Activated naive CD4-positive, alpha-beta T cell treated with anti-CD3 and anti-CD28 coated beads, Interleukin-2, amount 10 ng/mL, durations not matched to agents 7 days and 5 days (primary cell): ENCODE measurements around the gene SKP2.
"Not testable (repeated sequence)": the region's sequence is repeated elsewhere in the genome, so short reads cannot be mapped to it uniquely, and the experiment has no call there.

Source experiments
- CTCF ChIA-PET: fragments of 350-600 bp; sonication (Branson Sonifier 250); formaldehyde crosslinking; loops from one replicate; lab custom pipeline; 2021; ENCODE audit warnings: antibody characterized with exemption; lab: Charles Lee
- DNase-seq: peaks from one replicate; pipeline ENCODE4 v3.0.0-alpha.2; 2020
- H3K27ac Mint-ChIP-seq: one replicate; pipeline ENCODE4 v1.8.0; 2021; ENCODE audit warnings: mild to moderate bottlenecking, moderate library complexity, mixed read lengths
- H3K27me3 Mint-ChIP-seq: one replicate; pipeline ENCODE4 v1.8.0; 2021; ENCODE audit warnings: mild to moderate bottlenecking, mixed read lengths
- H3K36me3 Mint-ChIP-seq: one replicate; pipeline ENCODE4 v1.8.0; 2021; ENCODE audit warnings: mixed read lengths
- H3K4me1 Mint-ChIP-seq: one replicate; pipeline ENCODE4 v1.8.0; 2021; ENCODE audit warnings: mixed read lengths
- H3K4me3 Mint-ChIP-seq: one replicate; pipeline ENCODE4 v1.8.0; 2021; ENCODE audit warnings: mild to moderate bottlenecking, moderate library complexity, mixed read lengths
- H3K9me3 Mint-ChIP-seq: one replicate; pipeline ENCODE4 v1.8.0; 2021; ENCODE audit warnings: mixed read lengths

Gene SKP2

GRCh38 chr5:36198281-36198680 is 46.4 kb downstream of the SKP2 start:
- H3K4me3 Mint-ChIP-seq: no peak overlapping the region
- no peak for DNase-seq
- no peaks in the 10 kb centered on the region for H3K9me3 Mint-ChIP-seq
- peaks cover 22% of the 10 kb centered on the region for H3K36me3 Mint-ChIP-seq
- H3K27ac Mint-ChIP-seq: no peak overlapping the region
- no peaks in the 10 kb centered on the region for H3K4me1 Mint-ChIP-seq
- no peaks in the 10 kb centered on the region for H3K27me3 Mint-ChIP-seq
- CTCF ChIA-PET: no interaction called here

DNA sequence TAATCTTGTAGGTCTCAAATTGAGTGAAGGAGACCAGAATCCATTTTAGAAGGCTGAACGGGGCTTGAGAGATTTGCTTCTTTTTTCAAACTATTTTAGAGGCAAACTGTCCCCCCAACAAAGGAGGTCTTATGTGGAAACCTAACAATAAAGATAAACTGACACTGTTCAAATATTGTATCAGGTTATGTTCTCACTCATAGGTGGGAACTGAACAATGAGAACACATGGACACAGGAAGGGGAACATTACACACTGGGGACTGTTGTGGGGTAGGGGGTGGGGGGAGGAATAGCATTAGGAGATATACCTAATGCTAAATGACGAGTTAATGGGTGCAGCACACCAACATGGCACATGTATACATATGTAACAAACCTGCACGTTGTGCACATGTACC is 46.9 kb downstream of the SKP2 start:
- H3K27ac Mint-ChIP-seq, DNase-seq, H3K4me1 Mint-ChIP-seq, H3K27me3 Mint-ChIP-seq, CTCF ChIA-PET, H3K4me3 Mint-ChIP-seq, H3K9me3 Mint-ChIP-seq: not testable (repeated sequence)
- H3K36me3 Mint-ChIP-seq: peaks cover 20% of the 10 kb centered on the region

DNA sequence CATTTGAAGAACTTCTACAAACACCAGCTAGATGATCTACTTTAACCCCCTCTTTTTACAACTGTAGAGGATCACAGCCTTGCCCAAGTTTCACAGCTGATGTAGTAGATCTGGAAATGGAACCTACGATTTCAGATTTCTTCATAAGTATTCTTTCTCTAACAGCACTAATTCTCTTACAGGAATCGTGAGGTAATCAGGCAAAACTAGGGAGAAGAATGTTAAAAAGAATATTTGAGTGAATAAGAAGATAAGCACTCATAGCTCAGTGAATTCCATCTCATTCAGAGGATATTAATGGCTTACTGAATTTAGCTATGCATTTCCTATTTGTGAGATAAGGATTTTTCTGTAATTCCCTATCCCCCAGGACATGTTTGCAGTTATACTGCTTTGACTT is 47.7 kb downstream of the SKP2 start:
- Mint-ChIP-seq H3K4me3 (no peak overlapping the region), H3K27ac (no peak overlapping the region), H3K4me1 (no peaks in the 10 kb centered on the region), H3K9me3 (no peaks in the 10 kb centered on the region), H3K27me3 (no peaks in the 10 kb centered on the region), H3K36me3 (peaks cover 19% of the 10 kb centered on the region)
- CTCF ChIA-PET: no interaction called here
- no peak for DNase-seq

DNA sequence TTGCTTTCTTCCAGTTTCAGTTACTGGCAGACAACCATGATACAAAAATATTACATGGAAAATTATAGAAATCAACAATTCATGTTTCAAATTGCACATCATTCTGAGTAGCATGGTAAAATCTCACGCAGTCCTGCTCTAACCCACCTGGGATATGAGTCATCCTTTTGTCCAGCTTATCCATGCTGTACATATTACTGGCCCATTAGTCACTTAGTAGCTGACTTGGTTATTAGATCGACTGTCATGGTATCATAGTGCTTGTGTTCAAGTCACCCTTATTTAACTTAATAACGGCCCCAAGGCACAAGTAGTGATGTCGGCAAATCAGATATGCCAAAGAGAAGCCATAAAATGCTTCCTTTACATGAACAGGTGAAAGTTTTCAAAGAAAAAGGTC is 48.6 kb downstream of the SKP2 start:
- DNase-seq: no peak
- CTCF ChIA-PET: no interaction called here
- Mint-ChIP-seq H3K4me1 (no peaks in the 10 kb centered on the region), H3K4me3 (no peak overlapping the region), H3K27ac (no peak overlapping the region), H3K36me3 (peaks cover 18% of the 10 kb centered on the region), H3K27me3 (no peaks in the 10 kb centered on the region), H3K9me3 (no peaks in the 10 kb centered on the region)

- peaks cover 11% of the 10 kb centered on the region for H3K36me3 Mint-ChIP-seq
- no peak overlapping the region for H3K4me3 Mint-ChIP-seq
- H3K27ac Mint-ChIP-seq: no peak overlapping the region
- H3K4me1 Mint-ChIP-seq: no peaks in the 10 kb centered on the region
- CTCF ChIA-PET: no interaction called here
- H3K9me3 Mint-ChIP-seq: no peaks in the 10 kb centered on the region
- no peak for DNase-seq
- no peaks in the 10 kb centered on the region for H3K27me3 Mint-ChIP-seq
These were observed 50.6 kb downstream of the SKP2 start for GRCh38 chr5:36202521-36202961.

DNA sequence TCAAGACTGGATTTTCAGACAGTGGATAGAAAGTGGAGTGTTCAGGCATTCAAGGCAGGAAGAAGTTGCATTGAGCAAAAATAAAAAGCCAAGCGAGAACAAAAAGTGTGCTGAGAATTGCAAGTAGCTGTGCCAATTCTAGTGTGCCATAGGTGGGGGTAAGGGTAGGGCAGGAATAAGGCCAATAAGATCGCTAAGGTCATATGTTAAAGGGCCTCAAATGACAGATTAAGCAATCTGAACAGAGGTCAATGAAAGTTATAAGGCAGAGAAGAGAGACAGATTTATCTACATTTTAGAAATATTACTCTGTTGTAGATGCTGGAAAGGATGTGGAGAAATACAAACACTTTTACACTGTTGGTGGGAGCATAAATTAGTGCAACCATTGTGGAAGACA is 53.4 kb downstream of the SKP2 start:
- DNase-seq: no peak
- H3K27ac Mint-ChIP-seq: no peak overlapping the region

GRCh38 chr5:36206913-36207312 is 55.0 kb downstream of the SKP2 start:
- Mint-ChIP-seq H3K27ac (no peak overlapping the region), H3K4me1 (no peaks in the 10 kb centered on the region), H3K27me3 (no peaks in the 10 kb centered on the region), H3K9me3 (no peaks in the 10 kb centered on the region), H3K4me3 (no peak overlapping the region), H3K36me3 (peaks cover 7% of the 10 kb centered on the region)
- no peak for DNase-seq
- CTCF ChIA-PET: interaction anchor here (0.8 kb wide), 1 partner anchor 43 kb away, joined by 3 read pairs; no protein-coding TSS in a partner anchor

More for the DNA sequence above, 53.4 kb downstream of the SKP2 start:
- CTCF ChIA-PET: no interaction called here
- no peaks in the 10 kb centered on the region for H3K4me1 Mint-ChIP-seq
- no peaks in the 10 kb centered on the region for H3K27me3 Mint-ChIP-seq
- H3K9me3 Mint-ChIP-seq: no peaks in the 10 kb centered on the region
- no peak overlapping the region for H3K4me3 Mint-ChIP-seq
- H3K36me3 Mint-ChIP-seq: peaks cover 7% of the 10 kb centered on the region

DNA sequence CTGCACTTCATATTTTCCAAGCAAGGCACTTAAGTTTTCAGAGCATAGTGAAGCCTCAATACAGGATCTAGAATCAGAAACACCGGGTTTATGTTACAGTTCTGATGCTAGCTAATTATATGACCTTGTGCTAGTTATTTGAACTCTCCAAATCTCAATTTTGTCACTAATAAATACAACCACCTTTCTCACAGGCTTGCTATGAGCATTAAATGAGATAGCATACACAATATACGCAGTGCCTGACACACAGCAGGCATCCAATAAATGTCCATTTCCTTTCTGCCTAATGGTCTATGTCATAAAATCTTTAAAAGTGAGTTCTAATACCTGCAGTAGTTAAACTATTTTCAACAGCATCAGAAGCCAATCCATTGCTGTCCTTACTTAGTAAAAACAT is 56.9 kb downstream of the SKP2 start:
- H3K4me3 Mint-ChIP-seq: no peak overlapping the region
- H3K4me1 Mint-ChIP-seq: no peaks in the 10 kb centered on the region
- no peak overlapping the region for H3K27ac Mint-ChIP-seq
- H3K9me3 Mint-ChIP-seq: no peaks in the 10 kb centered on the region
- no peaks in the 10 kb centered on the region for H3K27me3 Mint-ChIP-seq
- CTCF ChIA-PET: no interaction called here
- no peak for DNase-seq
- peaks cover 10% of the 10 kb centered on the region for H3K36me3 Mint-ChIP-seq

DNA sequence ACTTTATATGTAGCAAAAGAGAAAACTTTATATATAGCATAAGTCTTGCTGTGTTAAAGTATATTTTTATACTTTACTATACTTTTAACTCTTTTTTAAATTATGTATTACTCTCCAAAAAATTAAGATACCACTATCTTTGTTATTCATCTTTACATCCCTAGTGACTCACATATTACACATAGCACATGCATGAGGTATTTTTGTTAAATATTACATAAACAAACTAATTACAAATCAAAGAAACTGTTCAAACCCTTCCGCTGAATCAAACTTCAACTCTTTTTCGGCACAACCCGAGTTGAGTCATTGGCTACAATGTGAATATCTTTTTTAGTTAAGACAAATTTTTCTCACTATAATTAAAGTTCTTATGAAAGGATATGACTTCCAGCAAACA is 57.8 kb downstream of the SKP2 start:
- no peak for DNase-seq
- H3K36me3 Mint-ChIP-seq: peaks cover 10% of the 10 kb centered on the region
- CTCF ChIA-PET: no interaction called here
- no peaks in the 10 kb centered on the region for H3K9me3 Mint-ChIP-seq
- H3K4me1 Mint-ChIP-seq: no peaks in the 10 kb centered on the region
- H3K4me3 Mint-ChIP-seq: no peak overlapping the region
- H3K27ac Mint-ChIP-seq: no peak overlapping the region
- H3K27me3 Mint-ChIP-seq: no peaks in the 10 kb centered on the region

DNA sequence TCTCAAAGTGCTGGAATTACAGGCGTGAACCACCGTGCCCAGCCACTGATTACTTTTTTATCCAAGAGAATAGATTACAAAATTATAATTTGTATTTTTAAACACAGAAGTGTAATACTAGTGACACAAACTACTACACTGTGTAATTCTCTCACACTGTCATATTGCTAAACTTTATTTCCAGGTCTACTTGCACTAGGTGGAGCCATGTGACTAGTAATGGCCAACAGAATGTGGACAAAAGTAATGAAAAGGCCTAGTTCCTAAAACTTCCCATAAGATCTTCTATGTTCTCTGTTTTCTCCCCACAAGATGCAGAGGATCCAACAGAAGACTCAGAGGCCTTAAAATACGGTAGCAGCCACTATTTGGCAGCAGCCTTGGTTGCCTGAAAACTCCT is 62.5 kb downstream of the SKP2 start:
- no peaks in the 10 kb centered on the region for H3K27me3 Mint-ChIP-seq
- no peak for DNase-seq
- H3K27ac Mint-ChIP-seq: no peak overlapping the region
- no peak overlapping the region for H3K4me3 Mint-ChIP-seq
- H3K36me3 Mint-ChIP-seq: peaks cover 4% of the 10 kb centered on the region
- CTCF ChIA-PET: no interaction called here
- H3K9me3 Mint-ChIP-seq: no peaks in the 10 kb centered on the region
- H3K4me1 Mint-ChIP-seq: no peaks in the 10 kb centered on the region

GRCh38 chr5:36215910-36216309 is 64.0 kb downstream of the SKP2 start:
- Mint-ChIP-seq H3K4me3 (no peak overlapping the region), H3K9me3 (no peaks in the 10 kb centered on the region), H3K4me1 (no peaks in the 10 kb centered on the region), H3K27me3 (no peaks in the 10 kb centered on the region), H3K36me3 (peaks cover 6% of the 10 kb centered on the region), H3K27ac (no peak overlapping the region)
- DNase-seq: no peak
- CTCF ChIA-PET: no interaction called here

DNA sequence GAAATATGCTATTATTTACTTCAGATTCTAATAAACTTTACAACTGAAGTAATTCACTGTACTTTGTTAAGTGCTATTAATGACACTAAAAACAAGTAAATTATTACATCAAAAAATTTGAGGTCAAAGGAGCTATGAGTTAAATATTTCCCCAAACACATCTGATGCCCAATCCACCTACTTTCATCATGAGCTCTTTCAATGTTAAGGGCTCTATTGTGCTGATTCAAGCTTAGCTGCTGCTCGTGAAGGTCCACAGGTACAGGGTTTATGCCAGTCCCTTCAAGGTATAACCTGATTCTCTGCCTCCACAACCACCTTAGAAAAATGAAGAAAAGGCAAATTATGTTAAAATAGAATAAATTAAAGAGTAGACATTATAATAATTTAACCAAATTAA is 65.7 kb downstream of the SKP2 start:
- DNase-seq: no peak
- Mint-ChIP-seq H3K9me3 (no peaks in the 10 kb centered on the region), H3K27me3 (no peaks in the 10 kb centered on the region), H3K4me1 (no peaks in the 10 kb centered on the region), H3K27ac (no peak overlapping the region), H3K36me3 (peaks cover 6% of the 10 kb centered on the region), H3K4me3 (no peak overlapping the region)
- CTCF ChIA-PET: interaction anchor here (0.8 to 2.0 kb wide), 3 partner anchors 19 to 48 kb away, joined by 3 to 7 read pairs (median 4); no protein-coding TSS in a partner anchor

GRCh38 chr5:36217988-36218387 is 66.1 kb downstream of the SKP2 start:
- Mint-ChIP-seq H3K4me1 (no peaks in the 10 kb centered on the region), H3K27me3 (no peaks in the 10 kb centered on the region), H3K27ac (no peak overlapping the region), H3K9me3 (no peaks in the 10 kb centered on the region), H3K36me3 (peaks cover 3% of the 10 kb centered on the region), H3K4me3 (no peak overlapping the region)
- CTCF ChIA-PET: interaction anchor here (1.0 to 2.0 kb wide), 2 partner anchors 22 to 47 kb away, joined by 4 to 7 read pairs; no protein-coding TSS in a partner anchor
- DNase-seq: no peak

DNA sequence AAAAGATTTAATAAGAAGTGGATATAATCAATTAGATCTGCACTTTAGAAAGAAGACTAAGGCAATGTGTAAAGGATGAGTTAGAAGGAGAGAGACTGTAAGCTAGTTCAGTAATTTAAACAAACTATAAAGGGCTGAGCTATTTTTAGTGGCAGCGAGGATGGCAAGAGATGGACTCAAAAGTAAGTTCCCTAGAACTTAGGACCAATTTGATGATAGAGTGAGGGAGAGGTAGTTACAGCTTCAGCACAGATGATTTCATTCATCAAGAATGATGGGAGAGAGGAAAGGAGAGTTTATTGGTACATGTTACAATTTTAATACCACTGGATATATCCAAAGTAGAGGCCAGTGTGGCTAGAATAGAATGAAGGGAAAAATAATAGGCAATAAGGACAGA is 70.7 kb downstream of the SKP2 start:
- H3K4me3 Mint-ChIP-seq: no peak overlapping the region

DNA sequence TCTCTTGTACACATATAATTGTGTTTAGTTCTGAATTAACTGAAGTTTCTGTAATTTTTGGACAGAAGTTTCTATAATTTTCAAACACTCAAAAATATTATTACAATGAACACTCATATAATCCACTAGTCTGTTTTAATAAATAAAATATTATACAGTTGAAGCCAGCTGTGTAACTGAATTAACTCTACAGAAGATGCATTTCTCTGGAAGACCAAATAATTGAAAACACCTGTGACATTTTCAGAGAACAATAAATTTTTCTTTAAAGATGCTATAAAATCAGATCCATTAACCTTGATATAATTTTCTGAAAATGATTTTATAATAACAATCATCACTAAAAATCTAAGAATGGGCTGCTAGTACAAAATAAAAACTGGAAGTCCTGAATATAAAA is 75.1 kb downstream of the SKP2 start:
- Mint-ChIP-seq H3K4me3 (no peak overlapping the region), H3K36me3 (peaks cover 9% of the 10 kb centered on the region), H3K27me3 (no peaks in the 10 kb centered on the region), H3K9me3 (no peaks in the 10 kb centered on the region), H3K27ac (no peak overlapping the region), H3K4me1 (no peaks in the 10 kb centered on the region)
- CTCF ChIA-PET: interaction anchor here (1.8 kb wide), 1 partner anchor 15 kb away, joined by 5 read pairs; the partner anchor contains the start of gene NADK2
- no peak for DNase-seq

More for the DNA sequence above, 70.7 kb downstream of the SKP2 start:
- Mint-ChIP-seq H3K4me1 (no peaks in the 10 kb centered on the region), H3K9me3 (no peaks in the 10 kb centered on the region), H3K27me3 (no peaks in the 10 kb centered on the region), H3K36me3 (peaks cover 11% of the 10 kb centered on the region), H3K27ac (no peak overlapping the region)
- CTCF ChIA-PET: no interaction called here
- DNase-seq: no peak

GRCh38 chr5:36228505-36228904 is 76.6 kb downstream of the SKP2 start:
- H3K27me3 Mint-ChIP-seq: no peaks in the 10 kb centered on the region
- DNase-seq: no peak
- no peaks in the 10 kb centered on the region for H3K4me1 Mint-ChIP-seq
- H3K4me3 Mint-ChIP-seq: no peak overlapping the region
- H3K9me3 Mint-ChIP-seq: no peaks in the 10 kb centered on the region
- peaks cover 9% of the 10 kb centered on the region for H3K36me3 Mint-ChIP-seq
- H3K27ac Mint-ChIP-seq: no peak overlapping the region
- CTCF ChIA-PET: no interaction called here
